CD4-positive, CD25-positive, alpha-beta regulatory T cell (primary cell): ENCODE data around the gene POU2AF3. TPM values are rescaled to one million over a fixed set of nuclear protein-coding genes. Genes with fewer than 3 reads are reported as not detected.
"Not testable (repeated sequence)": the region's sequence is repeated elsewhere in the genome, so short reads cannot be mapped to it uniquely, and the experiment has no call there.

ENCODE experiments used
- ATAC-seq, 2 donors: fragments of 150-1000 bp; cut with Tn5 transposase; one replicate each; pipeline ENCODE4 v1.10.0; 2021; ENCODE audit warnings: low read depth in 2 of 2, moderate number of reproducible peaks in 2 of 2, moderate library complexity in 1 of 2
- DNase-seq, 3 donors: peaks; one replicate each; pipeline versions ENCODE4 v3.0.0 to v3.0.0-alpha.2; 2012 to 2022; ENCODE audit warnings: mixed read lengths in 1 of 3
- H3K27ac ChIP-seq: one replicate; pipeline ENCODE4 v1.7.0; 2013; ENCODE audit warnings: mild to moderate bottlenecking, low read length; ENCODE audit not compliant: insufficient read depth, poor library complexity, severe bottlenecking
- H3K27me3 ChIP-seq: one replicate; pipeline ENCODE4 v1.7.0; 2013; ENCODE audit warnings: low read length; ENCODE audit not compliant: control insufficient read depth, insufficient read depth
- H3K36me3 ChIP-seq: one replicate; pipeline ENCODE4 v1.7.0; 2013; ENCODE audit warnings: mild to moderate bottlenecking, low read length, moderate library complexity; ENCODE audit not compliant: control insufficient read depth, insufficient read depth
- H3K4me1 ChIP-seq: 2 replicates; pipeline ENCODE4 v1.7.0; 2013; ENCODE audit warnings: mild to moderate bottlenecking, low read length; ENCODE audit not compliant: insufficient read depth, control insufficient read depth, poor library complexity, severe bottlenecking
- H3K4me3 ChIP-seq: one replicate; pipeline ENCODE4 v1.7.0; 2013; ENCODE audit warnings: low read depth, mild to moderate bottlenecking, low read length, moderate library complexity
- H3K9me3 ChIP-seq, 2 experiments: 1 replicate in 1 of 2; 2 replicates in 1 of 2; pipeline ENCODE4 v1.7.0; 2013; ENCODE audit warnings: low read length in 2 of 2, mild to moderate bottlenecking in 1 of 2, moderate library complexity in 1 of 2; ENCODE audit not compliant: control insufficient read depth in 2 of 2
- H3K27ac Mint-ChIP-seq, 3 donors: one replicate each; pipeline ENCODE4 v1.8.0; 2020 to 2022; ENCODE audit warnings: mild to moderate bottlenecking in 3 of 3, mixed read lengths in 3 of 3, moderate library complexity in 2 of 3
- H3K27me3 Mint-ChIP-seq: one replicate; pipeline ENCODE4 v1.8.0; 2022; ENCODE audit warnings: mild to moderate bottlenecking, mixed read lengths
- H3K36me3 Mint-ChIP-seq: one replicate; pipeline ENCODE4 v1.8.0; 2020; ENCODE audit warnings: mixed read lengths
- H3K4me1 Mint-ChIP-seq, 4 donors: one replicate each; pipeline ENCODE4 v1.8.0; 2020 to 2022; ENCODE audit warnings: mixed read lengths in 4 of 4, mild to moderate bottlenecking in 1 of 4
- H3K4me3 Mint-ChIP-seq, 4 donors: one replicate each; pipeline ENCODE4 v1.8.0; 2020 to 2022; ENCODE audit warnings: mild to moderate bottlenecking in 4 of 4, mixed read lengths in 4 of 4, moderate library complexity in 3 of 4
- H3K9me3 Mint-ChIP-seq, 7 donors: one replicate each; pipeline ENCODE4 v1.8.0; 2020 to 2022; ENCODE audit warnings: mixed read lengths in 7 of 7, mild to moderate bottlenecking in 3 of 7, moderate library complexity in 2 of 7
- polyA plus RNA-seq, 4 donors: library from polyadenylated mRNA; unstranded; fragments of 300-500 nt; fragmentation: Illumina TruSeq; gene quantifications; one replicate each; pipeline ENCODE4 v1.2.3, GENCODE V29; 2021
- total RNA-seq: library from RNA; stranded (reverse); gene quantifications from one replicate; pipeline ENCODE4 v1.2.3, GENCODE V29; 2022

The POU2AF3 gene
- total and polyA plus RNA-seq, 5 donors from 2014 or later: not detected

DNA sequence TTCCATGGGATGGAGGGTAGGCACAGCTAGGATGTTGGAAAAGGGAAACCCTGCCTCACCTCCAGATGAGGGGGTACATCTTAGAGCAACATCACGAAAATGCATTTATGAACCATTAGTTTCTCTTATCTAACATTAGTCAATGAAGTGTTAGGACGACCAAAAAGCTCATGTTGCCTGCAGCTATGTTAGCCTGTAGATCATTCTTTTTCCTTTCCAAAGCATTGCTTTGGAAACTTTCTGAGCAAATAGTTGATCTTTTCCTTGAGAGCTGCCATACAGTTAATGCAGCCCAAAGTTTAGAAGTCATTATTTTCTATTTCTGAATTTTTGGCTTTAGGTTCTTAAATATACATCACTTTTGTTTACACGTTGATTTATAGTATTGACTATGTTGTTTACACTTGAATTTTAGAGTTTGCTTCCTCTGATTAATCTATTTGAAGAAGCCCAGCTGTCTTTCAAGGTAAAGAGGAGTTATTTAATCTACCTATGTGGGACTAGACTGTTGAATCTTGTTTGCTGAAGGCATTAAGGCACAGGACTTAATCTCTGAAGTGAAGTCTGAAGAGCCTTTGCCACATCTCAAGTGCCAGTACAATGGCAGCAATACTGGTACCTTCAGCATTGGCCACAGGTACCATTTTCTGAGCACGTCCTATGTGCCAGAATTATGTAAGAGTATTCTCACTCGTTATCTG is 11.0 kb downstream of the POU2AF3 start:
- no peaks in the 10 kb centered on the region for H3K9me3 ChIP-seq
- no peaks in the 10 kb centered on the region for H3K4me1 ChIP-seq
- Mint-ChIP-seq H3K27ac (no peak overlapping the region), H3K4me1 (no peaks in the 10 kb centered on the region), H3K27me3 (peaks cover 18% of the 10 kb centered on the region), H3K9me3 (peaks cover 0 to 4% (median 0%) of the 10 kb centered on the region in 7 donors), H3K4me3 (no peak overlapping the region), H3K36me3 (no peaks in the 10 kb centered on the region)
- DNase-seq (no peak), ATAC-seq (no peak)
- peaks cover 13% of the 10 kb centered on the region for H3K27me3 ChIP-seq
- H3K27ac ChIP-seq: no peak overlapping the region
- no peaks in the 10 kb centered on the region for H3K36me3 ChIP-seq
- H3K4me3 ChIP-seq: no peak overlapping the region

DNA sequence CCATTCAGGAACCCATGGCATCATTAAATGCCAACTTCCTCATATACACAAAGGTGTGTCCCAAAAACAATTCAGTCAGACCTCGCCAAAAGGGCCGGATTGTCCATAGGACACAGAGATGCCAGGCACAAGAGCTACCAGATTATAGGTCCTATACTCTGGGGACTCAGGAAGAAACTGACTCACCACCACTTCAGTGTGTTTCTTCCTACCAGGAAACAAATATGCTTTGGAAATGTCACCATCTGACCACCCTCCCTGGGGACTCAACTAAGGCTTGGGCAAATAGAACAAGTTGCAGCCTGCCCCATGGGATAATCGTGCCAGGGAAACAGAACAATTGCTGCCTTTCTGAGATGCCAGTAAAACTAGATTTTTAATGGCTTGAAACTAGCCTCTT is 11.7 kb downstream of the POU2AF3 start:
- Mint-ChIP-seq H3K4me1 (no peaks in the 10 kb centered on the region), H3K36me3 (no peaks in the 10 kb centered on the region), H3K4me3 (no peak overlapping the region), H3K27me3 (peaks cover 18% of the 10 kb centered on the region), H3K9me3 (peaks cover 0 to 4% (median 0%) of the 10 kb centered on the region in 7 donors), H3K27ac (no peak overlapping the region)
- Histone ChIP-seq H3K4me3 (no peak overlapping the region), H3K4me1 (no peaks in the 10 kb centered on the region), H3K27me3 (peaks cover 11% of the 10 kb centered on the region), H3K36me3 (no peaks in the 10 kb centered on the region), H3K9me3 (no peaks in the 10 kb centered on the region), H3K27ac (no peak overlapping the region)
- DNase-seq (no peak), ATAC-seq (no peak)

DNA sequence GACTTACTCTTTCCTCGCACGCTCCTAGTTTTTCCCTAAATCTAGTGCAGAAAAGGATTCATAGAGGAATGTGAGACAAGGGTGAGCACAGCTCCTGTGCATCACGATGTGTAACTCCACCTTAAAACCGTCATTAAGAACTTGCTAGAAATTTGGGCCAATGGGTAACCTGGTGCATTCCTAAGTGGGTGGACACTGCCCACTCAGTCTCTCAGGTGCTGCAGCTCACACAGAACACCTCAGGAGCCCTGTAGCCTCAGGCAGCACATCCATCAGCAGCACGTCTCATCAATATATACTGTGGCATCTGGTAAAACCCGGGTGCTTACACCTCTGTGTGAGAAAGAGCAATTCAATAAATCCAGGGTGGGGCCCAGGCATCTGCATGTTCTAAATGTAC is 12.4 kb downstream of the POU2AF3 start:
- Histone ChIP-seq H3K4me1 (no peaks in the 10 kb centered on the region), H3K9me3 (no peaks in the 10 kb centered on the region), H3K27ac (no peak overlapping the region), H3K4me3 (no peak overlapping the region), H3K27me3 (peaks cover 7% of the 10 kb centered on the region), H3K36me3 (no peaks in the 10 kb centered on the region)
- Mint-ChIP-seq H3K27me3 (peaks cover 18% of the 10 kb centered on the region), H3K27ac (no peak overlapping the region), H3K4me3 (no peak overlapping the region), H3K36me3 (no peaks in the 10 kb centered on the region), H3K9me3 (peaks cover 0 to 4% (median 0%) of the 10 kb centered on the region in 7 donors), H3K4me1 (no peaks in the 10 kb centered on the region)
- ATAC-seq: no peak
- DNase-seq: no peak

DNA sequence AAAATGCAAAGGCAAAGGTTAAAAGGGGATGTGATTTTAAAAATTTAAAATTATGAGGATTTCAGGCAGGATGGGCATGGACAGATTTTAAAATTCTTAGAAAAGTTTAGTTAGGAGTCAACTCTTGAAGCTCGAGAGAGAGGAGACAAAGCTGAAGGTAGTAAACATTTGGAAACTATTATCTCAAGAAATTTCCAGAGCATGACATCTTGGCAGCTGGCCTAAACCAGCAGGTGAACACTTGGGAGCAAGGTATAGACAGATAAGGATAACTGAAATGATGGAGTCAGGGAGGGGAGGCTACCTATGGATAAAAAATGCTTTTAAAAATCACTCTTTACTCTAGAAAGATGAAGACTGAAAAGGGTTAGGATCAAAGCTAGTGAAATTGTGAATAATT is 13.7 kb downstream of the POU2AF3 start:
- no peak for DNase-seq
- no peaks in the 10 kb centered on the region for H3K9me3 ChIP-seq
- Mint-ChIP-seq H3K4me3 (no peak overlapping the region), H3K36me3 (no peaks in the 10 kb centered on the region), H3K27ac (no peak overlapping the region), H3K9me3 (peaks cover 0 to 4% (median 0%) of the 10 kb centered on the region in 7 donors), H3K27me3 (peaks cover 19% of the 10 kb centered on the region), H3K4me1 (no peaks in the 10 kb centered on the region)
- H3K27me3 ChIP-seq: peaks cover 2% of the 10 kb centered on the region
- no peak overlapping the region for H3K27ac ChIP-seq
- no peak overlapping the region for H3K4me3 ChIP-seq
- no peaks in the 10 kb centered on the region for H3K4me1 ChIP-seq
- ATAC-seq: no peak
- no peaks in the 10 kb centered on the region for H3K36me3 ChIP-seq

DNA sequence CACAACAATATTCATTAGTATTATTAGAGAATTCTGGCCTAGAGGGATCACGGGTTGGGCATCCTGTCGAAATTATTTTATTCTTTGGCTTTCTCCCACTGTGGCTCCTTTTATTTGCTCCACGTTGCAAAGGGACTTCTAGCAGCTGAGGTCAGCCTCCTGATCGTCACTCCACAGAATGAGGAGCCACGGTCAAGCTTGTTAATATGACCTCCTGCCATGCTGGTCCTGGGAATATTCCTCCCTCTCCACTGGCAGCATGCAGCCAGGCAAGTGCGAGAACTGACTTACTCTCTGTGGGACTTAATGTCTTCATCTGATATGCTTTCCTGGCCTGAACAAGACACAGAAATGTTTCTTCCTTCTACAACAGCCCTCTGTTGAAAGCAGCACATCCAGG is 20.9 kb downstream of the POU2AF3 start:
- no peaks in the 10 kb centered on the region for H3K9me3 Mint-ChIP-seq
- no peaks in the 10 kb centered on the region for H3K4me1 Mint-ChIP-seq
- ATAC-seq (no peak), DNase-seq (no peak)
- H3K4me3 Mint-ChIP-seq: no peak overlapping the region
- H3K27ac Mint-ChIP-seq: no peak overlapping the region
- Histone ChIP-seq H3K27ac (no peak overlapping the region), H3K4me1 (no peaks in the 10 kb centered on the region), H3K9me3 (no peaks in the 10 kb centered on the region), H3K4me3 (no peak overlapping the region), H3K27me3 (peaks cover 2% of the 10 kb centered on the region), H3K36me3 (no peaks in the 10 kb centered on the region)
- H3K27me3 Mint-ChIP-seq: peaks cover 6% of the 10 kb centered on the region
- no peaks in the 10 kb centered on the region for H3K36me3 Mint-ChIP-seq

DNA sequence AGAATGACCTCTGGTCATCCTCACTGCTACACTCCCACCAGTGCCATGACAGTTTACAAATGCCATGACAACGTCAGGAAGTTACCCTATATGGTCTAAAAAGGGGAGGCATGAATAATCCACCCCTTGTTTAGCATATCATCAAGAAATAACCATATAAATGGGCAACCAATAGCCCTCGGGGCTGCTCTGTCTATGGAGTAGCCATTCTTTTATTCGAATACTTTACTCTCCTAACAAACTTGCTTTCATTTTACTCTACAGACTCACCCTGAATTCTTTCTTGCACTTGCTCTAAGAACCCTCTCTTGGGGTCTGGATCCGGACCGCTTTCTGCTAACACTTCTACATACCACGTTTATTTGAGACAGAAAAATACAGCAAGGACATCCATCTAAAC is 21.9 kb downstream of the POU2AF3 start:
- not testable (repeated sequence) for H3K4me1 Mint-ChIP-seq, H3K4me3 Mint-ChIP-seq, H3K36me3 Mint-ChIP-seq, H3K9me3 Mint-ChIP-seq, DNase-seq, H3K36me3 ChIP-seq, ATAC-seq, H3K9me3 ChIP-seq, H3K27me3 ChIP-seq, H3K27ac Mint-ChIP-seq, H3K4me3 ChIP-seq, H3K4me1 ChIP-seq, H3K27ac ChIP-seq
- peaks cover 10% of the 10 kb centered on the region for H3K27me3 Mint-ChIP-seq

DNA sequence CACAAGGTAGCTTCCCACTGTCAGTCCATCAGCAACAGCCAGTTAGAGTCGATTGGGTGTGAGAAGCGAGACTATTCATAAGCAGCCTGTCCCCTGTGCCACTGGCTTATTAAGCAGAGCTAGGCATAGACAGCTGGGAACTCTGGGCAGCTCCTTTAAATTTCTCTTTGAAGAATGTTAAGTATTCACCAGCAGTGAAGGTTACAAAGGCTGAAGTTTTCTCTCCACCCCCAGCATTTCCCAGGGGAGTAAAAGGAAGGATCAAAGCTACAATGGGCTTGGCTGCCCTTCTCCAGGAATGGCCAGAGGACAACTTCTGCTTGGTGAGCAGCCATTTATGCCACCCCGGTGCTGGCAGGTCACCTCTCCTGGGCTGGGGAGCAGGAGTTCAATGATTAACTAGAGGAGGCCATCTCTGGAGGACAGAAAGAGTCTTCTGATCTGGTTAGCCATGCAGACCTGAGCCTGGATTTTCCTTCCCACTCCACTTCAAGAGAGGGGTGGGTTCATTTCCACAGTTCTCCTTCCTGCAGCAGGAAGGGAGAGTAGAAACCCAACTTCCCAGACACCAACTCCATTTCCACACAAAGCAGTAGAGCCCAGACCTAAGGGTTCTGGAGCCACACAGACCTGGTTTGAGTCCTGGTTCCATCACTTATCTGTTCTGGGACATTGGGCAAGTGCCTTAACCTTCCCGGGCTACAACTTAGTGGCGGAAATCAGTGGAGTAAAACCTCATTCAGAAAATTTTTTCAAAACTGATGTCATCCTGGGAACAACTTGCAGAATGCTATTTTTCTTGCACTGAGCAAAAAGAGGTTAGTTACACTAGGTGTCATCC is 22.6 kb downstream of the POU2AF3 start:
- peaks cover 0 to 2% (median 0%) of the 10 kb centered on the region in 7 donors for H3K9me3 Mint-ChIP-seq
- H3K36me3 Mint-ChIP-seq: no peaks in the 10 kb centered on the region

More for the DNA sequence above, 22.6 kb downstream of the POU2AF3 start:
- DNase-seq: no peak
- no peak overlapping the region for H3K27ac Mint-ChIP-seq
- Histone ChIP-seq H3K4me1 (no peaks in the 10 kb centered on the region), H3K4me3 (no peak overlapping the region), H3K27ac (no peak overlapping the region), H3K36me3 (no peaks in the 10 kb centered on the region), H3K9me3 (no peaks in the 10 kb centered on the region), H3K27me3 (peaks cover 2% of the 10 kb centered on the region)
- H3K4me3 Mint-ChIP-seq: no peak overlapping the region
- ATAC-seq: no peak
- no peaks in the 10 kb centered on the region for H3K4me1 Mint-ChIP-seq
- peaks cover 9% of the 10 kb centered on the region for H3K27me3 Mint-ChIP-seq
